HepG2 (cell line): Measurements from ENCODE around the gene MRPL30. TPM values are rescaled to one million over a fixed set of nuclear protein-coding genes. Genes with fewer than 3 reads are reported as not detected.

Source experiments
- E2F1 ChIP-seq: sonication (generic); formaldehyde crosslinking; IDR thresholded peaks from 2 replicates; pipeline ENCODE4 v1.5.0; 2020; ENCODE audit warnings: missing genetic modification reagents
- NFYC ChIP-seq: IDR thresholded peaks from 2 replicates; pipeline ENCODE4 v1.6.1; 2016; ENCODE audit warnings: missing genetic modification reagents, missing compliant biosample characterization
- SALL1 ChIP-seq: sonication (generic); formaldehyde crosslinking; IDR thresholded peaks from 2 replicates; pipeline ENCODE4 v1.8.0; 2022; ENCODE audit warnings: mild to moderate bottlenecking, missing genetic modification reagents
- ZC3H4 ChIP-seq: sonication (generic); formaldehyde crosslinking; IDR thresholded peaks from 2 replicates; pipeline ENCODE4 v1.4.0; 2020; ENCODE audit warnings: missing genetic modification reagents, borderline replicate concordance
- ZNF777 ChIP-seq: sonication (generic); formaldehyde crosslinking; IDR thresholded peaks from 2 replicates; pipeline ENCODE4 v1.4.0; 2020; ENCODE audit warnings: missing genetic modification reagents
- ZNF816 ChIP-seq: sonication (generic); formaldehyde crosslinking; IDR thresholded peaks from 2 replicates; pipeline ENCODE4 v1.8.0; 2022; ENCODE audit warnings: missing genetic modification reagents, mild to moderate bottlenecking, borderline replicate concordance
- polyA plus RNA-seq, 8 experiments: library from polyadenylated mRNA; depleted of rRNA in 3 of 8; stranded (reverse) in 7 of 8; unstranded in 1 of 8; fragments of >200 nt; fragmentation: Illumina TruSeq in 4 of 8; extraction: Trizol in 4 of 8; gene quantifications; 2 replicates each; pipeline versions ENCODE4 v1.2.1 to v1.2.3, GENCODE V29; 2011 to 2016; ENCODE audit warnings: low read depth in 4 of 8, missing spikeins in 1 of 8, mixed read lengths in 1 of 8; ENCODE audit not compliant: insufficient read depth in 1 of 8
- total RNA-seq, 5 experiments: library from RNA; depleted of rRNA; stranded (reverse); fragments of >200 nt; fragmentation: Illumina TruSeq; extraction: Trizol; gene quantifications; 2 replicates each; pipeline ENCODE4 v1.2.3, GENCODE V29; 2016; ENCODE audit warnings: low read depth in 1 of 5
- TF ChIP-seq, protein P1 (sequence below): sonication (generic); formaldehyde crosslinking; IDR thresholded peaks from 2 replicates; pipeline ENCODE4 v1.9.0; 2021; ENCODE audit warnings: mild to moderate bottlenecking, missing genetic modification reagents
- TF ChIP-seq, protein P2 (sequence below): sonication (generic); formaldehyde crosslinking; IDR thresholded peaks from 2 replicates; pipeline ENCODE4 v1.4.0; 2020; ENCODE audit warnings: missing genetic modification reagents
- TF ChIP-seq, protein P3 (sequence below), 2 experiments: IDR thresholded peaks; 2 replicates each; pipeline ENCODE4 v1.6.1; 2011 to 2012; ENCODE audit warnings: low read length in 2 of 2, borderline replicate concordance in 1 of 2, low read depth in 1 of 2, mild to moderate bottlenecking in 1 of 2, moderate library complexity in 1 of 2
- TF ChIP-seq, protein P4 (sequence below): sonication (generic); formaldehyde crosslinking; IDR thresholded peaks from 2 replicates; pipeline ENCODE4 v1.4.0; 2020; ENCODE audit warnings: missing genetic modification reagents

MRPL30 gene
- total and polyA plus RNA-seq, 2 of the 13 experiments (the other 11 are each of a cell fraction or from before 2014, with no cell fraction given): 30.2 to 75.3 TPM

DNA sequence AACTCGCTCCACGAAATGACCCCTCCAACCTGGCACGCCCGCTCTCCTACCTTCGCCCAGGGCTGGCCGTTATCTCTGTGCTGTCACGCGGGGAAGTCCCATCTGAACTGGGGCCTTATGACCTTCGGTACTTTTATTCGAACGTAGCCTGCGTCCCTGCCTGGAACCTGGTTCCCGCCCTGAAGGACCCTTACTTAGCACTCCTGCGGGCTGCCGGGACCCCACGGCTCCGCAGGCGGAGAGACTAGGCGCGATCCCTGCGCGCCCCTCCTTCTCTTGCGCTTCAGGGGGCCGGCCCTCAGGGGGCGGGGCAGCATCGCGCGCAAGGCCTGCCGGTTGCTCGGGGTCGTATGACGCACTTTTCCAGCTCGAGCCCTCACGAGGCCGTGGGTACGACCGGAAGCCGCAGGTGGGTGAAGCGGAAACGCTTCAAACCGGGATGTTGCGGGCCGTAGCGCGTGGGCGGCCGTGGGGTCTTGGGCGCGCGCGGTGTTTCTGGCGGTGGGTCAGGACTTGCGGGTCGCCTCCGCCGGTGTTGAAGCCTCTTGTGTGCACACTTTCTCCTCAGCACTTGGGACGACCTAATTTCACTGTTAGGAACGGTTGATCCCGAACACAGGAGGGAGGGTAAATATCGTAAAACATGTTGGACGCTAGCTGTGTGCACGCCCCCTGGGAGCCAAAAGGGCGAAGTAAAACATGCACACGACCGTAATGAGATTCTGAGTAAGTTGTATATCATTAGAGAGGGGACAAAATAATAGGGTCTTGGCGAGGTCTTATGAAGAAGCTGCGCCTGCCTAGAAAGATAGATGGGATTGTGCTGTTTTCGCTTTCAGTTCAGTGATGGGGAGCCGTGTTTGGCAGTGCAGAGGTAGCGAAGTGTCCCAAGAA lies 26.1 kb upstream of the MRPL30 start, which contains the start of the genes LIPT1 and TSGA10 (continued):
- TF ChIP-seq, protein P1, sequence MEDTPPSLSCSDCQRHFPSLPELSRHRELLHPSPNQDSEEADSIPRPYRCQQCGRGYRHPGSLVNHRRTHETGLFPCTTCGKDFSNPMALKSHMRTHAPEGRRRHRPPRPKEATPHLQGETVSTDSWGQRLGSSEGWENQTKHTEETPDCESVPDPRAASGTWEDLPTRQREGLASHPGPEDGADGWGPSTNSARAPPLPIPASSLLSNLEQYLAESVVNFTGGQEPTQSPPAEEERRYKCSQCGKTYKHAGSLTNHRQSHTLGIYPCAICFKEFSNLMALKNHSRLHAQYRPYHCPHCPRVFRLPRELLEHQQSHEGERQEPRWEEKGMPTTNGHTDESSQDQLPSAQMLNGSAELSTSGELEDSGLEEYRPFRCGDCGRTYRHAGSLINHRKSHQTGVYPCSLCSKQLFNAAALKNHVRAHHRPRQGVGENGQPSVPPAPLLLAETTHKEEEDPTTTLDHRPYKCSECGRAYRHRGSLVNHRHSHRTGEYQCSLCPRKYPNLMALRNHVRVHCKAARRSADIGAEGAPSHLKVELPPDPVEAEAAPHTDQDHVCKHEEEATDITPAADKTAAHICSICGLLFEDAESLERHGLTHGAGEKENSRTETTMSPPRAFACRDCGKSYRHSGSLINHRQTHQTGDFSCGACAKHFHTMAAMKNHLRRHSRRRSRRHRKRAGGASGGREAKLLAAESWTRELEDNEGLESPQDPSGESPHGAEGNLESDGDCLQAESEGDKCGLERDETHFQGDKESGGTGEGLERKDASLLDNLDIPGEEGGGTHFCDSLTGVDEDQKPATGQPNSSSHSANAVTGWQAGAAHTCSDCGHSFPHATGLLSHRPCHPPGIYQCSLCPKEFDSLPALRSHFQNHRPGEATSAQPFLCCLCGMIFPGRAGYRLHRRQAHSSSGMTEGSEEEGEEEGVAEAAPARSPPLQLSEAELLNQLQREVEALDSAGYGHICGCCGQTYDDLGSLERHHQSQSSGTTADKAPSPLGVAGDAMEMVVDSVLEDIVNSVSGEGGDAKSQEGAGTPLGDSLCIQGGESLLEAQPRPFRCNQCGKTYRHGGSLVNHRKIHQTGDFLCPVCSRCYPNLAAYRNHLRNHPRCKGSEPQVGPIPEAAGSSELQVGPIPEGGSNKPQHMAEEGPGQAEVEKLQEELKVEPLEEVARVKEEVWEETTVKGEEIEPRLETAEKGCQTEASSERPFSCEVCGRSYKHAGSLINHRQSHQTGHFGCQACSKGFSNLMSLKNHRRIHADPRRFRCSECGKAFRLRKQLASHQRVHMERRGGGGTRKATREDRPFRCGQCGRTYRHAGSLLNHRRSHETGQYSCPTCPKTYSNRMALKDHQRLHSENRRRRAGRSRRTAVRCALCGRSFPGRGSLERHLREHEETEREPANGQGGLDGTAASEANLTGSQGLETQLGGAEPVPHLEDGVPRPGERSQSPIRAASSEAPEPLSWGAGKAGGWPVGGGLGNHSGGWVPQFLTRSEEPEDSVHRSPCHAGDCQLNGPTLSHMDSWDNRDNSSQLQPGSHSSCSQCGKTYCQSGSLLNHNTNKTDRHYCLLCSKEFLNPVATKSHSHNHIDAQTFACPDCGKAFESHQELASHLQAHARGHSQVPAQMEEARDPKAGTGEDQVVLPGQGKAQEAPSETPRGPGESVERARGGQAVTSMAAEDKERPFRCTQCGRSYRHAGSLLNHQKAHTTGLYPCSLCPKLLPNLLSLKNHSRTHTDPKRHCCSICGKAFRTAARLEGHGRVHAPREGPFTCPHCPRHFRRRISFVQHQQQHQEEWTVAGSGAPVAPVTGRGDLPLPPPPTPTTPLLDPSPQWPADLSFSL (CRISPR knock-in tag): peak; percentile 66
- no peak; the same call in 1 of the 2 replicates for TF ChIP-seq ZNF816 (CRISPR knock-in tag)
- TF ChIP-seq SALL1 (CRISPR knock-in tag): peak; percentile 98
- TF ChIP-seq, protein P2, sequence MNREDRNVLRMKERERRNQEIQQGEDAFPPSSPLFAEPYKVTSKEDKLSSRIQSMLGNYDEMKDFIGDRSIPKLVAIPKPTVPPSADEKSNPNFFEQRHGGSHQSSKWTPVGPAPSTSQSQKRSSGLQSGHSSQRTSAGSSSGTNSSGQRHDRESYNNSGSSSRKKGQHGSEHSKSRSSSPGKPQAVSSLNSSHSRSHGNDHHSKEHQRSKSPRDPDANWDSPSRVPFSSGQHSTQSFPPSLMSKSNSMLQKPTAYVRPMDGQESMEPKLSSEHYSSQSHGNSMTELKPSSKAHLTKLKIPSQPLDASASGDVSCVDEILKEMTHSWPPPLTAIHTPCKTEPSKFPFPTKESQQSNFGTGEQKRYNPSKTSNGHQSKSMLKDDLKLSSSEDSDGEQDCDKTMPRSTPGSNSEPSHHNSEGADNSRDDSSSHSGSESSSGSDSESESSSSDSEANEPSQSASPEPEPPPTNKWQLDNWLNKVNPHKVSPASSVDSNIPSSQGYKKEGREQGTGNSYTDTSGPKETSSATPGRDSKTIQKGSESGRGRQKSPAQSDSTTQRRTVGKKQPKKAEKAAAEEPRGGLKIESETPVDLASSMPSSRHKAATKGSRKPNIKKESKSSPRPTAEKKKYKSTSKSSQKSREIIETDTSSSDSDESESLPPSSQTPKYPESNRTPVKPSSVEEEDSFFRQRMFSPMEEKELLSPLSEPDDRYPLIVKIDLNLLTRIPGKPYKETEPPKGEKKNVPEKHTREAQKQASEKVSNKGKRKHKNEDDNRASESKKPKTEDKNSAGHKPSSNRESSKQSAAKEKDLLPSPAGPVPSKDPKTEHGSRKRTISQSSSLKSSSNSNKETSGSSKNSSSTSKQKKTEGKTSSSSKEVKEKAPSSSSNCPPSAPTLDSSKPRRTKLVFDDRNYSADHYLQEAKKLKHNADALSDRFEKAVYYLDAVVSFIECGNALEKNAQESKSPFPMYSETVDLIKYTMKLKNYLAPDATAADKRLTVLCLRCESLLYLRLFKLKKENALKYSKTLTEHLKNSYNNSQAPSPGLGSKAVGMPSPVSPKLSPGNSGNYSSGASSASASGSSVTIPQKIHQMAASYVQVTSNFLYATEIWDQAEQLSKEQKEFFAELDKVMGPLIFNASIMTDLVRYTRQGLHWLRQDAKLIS (CRISPR knock-in tag): no peak; the same call in 1 of the 2 replicates
- TF ChIP-seq, protein P3, sequence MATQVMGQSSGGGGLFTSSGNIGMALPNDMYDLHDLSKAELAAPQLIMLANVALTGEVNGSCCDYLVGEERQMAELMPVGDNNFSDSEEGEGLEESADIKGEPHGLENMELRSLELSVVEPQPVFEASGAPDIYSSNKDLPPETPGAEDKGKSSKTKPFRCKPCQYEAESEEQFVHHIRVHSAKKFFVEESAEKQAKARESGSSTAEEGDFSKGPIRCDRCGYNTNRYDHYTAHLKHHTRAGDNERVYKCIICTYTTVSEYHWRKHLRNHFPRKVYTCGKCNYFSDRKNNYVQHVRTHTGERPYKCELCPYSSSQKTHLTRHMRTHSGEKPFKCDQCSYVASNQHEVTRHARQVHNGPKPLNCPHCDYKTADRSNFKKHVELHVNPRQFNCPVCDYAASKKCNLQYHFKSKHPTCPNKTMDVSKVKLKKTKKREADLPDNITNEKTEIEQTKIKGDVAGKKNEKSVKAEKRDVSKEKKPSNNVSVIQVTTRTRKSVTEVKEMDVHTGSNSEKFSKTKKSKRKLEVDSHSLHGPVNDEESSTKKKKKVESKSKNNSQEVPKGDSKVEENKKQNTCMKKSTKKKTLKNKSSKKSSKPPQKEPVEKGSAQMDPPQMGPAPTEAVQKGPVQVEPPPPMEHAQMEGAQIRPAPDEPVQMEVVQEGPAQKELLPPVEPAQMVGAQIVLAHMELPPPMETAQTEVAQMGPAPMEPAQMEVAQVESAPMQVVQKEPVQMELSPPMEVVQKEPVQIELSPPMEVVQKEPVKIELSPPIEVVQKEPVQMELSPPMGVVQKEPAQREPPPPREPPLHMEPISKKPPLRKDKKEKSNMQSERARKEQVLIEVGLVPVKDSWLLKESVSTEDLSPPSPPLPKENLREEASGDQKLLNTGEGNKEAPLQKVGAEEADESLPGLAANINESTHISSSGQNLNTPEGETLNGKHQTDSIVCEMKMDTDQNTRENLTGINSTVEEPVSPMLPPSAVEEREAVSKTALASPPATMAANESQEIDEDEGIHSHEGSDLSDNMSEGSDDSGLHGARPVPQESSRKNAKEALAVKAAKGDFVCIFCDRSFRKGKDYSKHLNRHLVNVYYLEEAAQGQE (IDR thresholded peaks at IDR 0.05; ENCODE audit: borderline replicate concordance in 1 of 2, low read depth in 1 of 2, low read length in 2 of 2): no peak; a peak in 1 of 4 replicates
- TF ChIP-seq NFYC (CRISPR knock-in tag): peak; percentile 61; the same call in 1 of the 2 replicates
- TF ChIP-seq, protein P4, sequence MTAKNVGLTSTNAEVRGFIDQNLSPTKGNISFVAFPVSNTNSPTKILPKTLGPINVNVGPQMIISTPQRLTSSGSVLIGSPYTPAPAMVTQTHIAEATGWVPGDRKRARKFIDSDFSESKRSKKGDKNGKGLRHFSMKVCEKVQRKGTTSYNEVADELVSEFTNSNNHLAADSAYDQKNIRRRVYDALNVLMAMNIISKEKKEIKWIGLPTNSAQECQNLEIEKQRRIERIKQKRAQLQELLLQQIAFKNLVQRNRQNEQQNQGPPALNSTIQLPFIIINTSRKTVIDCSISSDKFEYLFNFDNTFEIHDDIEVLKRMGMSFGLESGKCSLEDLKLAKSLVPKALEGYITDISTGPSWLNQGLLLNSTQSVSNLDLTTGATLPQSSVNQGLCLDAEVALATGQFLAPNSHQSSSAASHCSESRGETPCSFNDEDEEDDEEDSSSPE (CRISPR knock-in tag): peak; percentile 92
- TF ChIP-seq ZNF777 (CRISPR knock-in tag): peak; percentile 39
- peak; percentile 88 for TF ChIP-seq E2F1 (CRISPR knock-in tag)
- peak; percentile 22; the same call in 1 of the 2 replicates for TF ChIP-seq ZC3H4 (CRISPR knock-in tag)
